Osteoblast (primary cell): ENCODE results near the gene AFAP1L2. TPM values are rescaled to one million over a fixed set of nuclear protein-coding genes. Genes with fewer than 3 reads are reported as not detected.

ENCODE experiments used
- DNase-seq: peaks from one replicate; pipeline ENCODE4 v3.0.0; 2011; ENCODE audit warnings: low spot score, mixed read lengths; ENCODE audit not compliant: insufficient read length; ENCODE audit errors: missing footprints
- H2AFZ ChIP-seq: 2 replicates; pipeline ENCODE4 v1.6.0; 2011; ENCODE audit warnings: mild to moderate bottlenecking, low read length
- H3K27ac ChIP-seq: 2 replicates; pipeline ENCODE4 v1.5.1; 2011; ENCODE audit warnings: mild to moderate bottlenecking, low read depth, low read length, moderate library complexity
- H3K27me3 ChIP-seq: 2 replicates; pipeline ENCODE4 v1.6.0; 2012; ENCODE audit warnings: mild to moderate bottlenecking, control low read depth, inconsistent platforms, low read length, moderate library complexity; ENCODE audit not compliant: insufficient read depth
- H3K36me3 ChIP-seq: 2 replicates; pipeline ENCODE4 v1.5.1; 2011; ENCODE audit warnings: mild to moderate bottlenecking, low read length, control low read depth, moderate library complexity; ENCODE audit not compliant: insufficient read depth
- H3K4me1 ChIP-seq: 2 replicates; pipeline ENCODE4 v1.5.1; 2011; ENCODE audit warnings: mild to moderate bottlenecking, low read length, control low read depth, moderate library complexity; ENCODE audit not compliant: insufficient read depth
- H3K4me2 ChIP-seq: 2 replicates; pipeline ENCODE4 v1.6.0; 2011; ENCODE audit warnings: mild to moderate bottlenecking, low read length; ENCODE audit not compliant: insufficient read depth
- H3K4me3 ChIP-seq: fragments of 200-600 bp; sonication (generic); 3 replicates; pipeline ENCODE4 v1.5.1; 2012; ENCODE audit warnings: mild to moderate bottlenecking, low read length, inconsistent platforms; ENCODE audit not compliant: insufficient read depth
- H3K79me2 ChIP-seq: 2 replicates; pipeline ENCODE4 v1.6.0; 2012; ENCODE audit warnings: mild to moderate bottlenecking, low read length, control low read depth, inconsistent platforms; ENCODE audit not compliant: insufficient read depth
- H3K9me3 ChIP-seq: 2 replicates; pipeline ENCODE4 v1.5.1; 2011; ENCODE audit warnings: low read depth, low read length, control low read depth
- H4K20me1 ChIP-seq: 2 replicates; pipeline ENCODE4 v1.6.0; 2012; ENCODE audit warnings: mild to moderate bottlenecking, low read length, control low read depth; ENCODE audit not compliant: insufficient read depth
- CTCF ChIP-seq: IDR thresholded peaks from 2 replicates; pipeline ENCODE4 v1.5.1; 2011; ENCODE audit warnings: mild to moderate bottlenecking, low read depth, low read length, moderate library complexity; ENCODE audit errors: extremely low read depth
- total RNA-seq: library from RNA; depleted of rRNA; stranded (reverse); fragments of >200 nt; gene quantifications from 2 replicates; pipeline ENCODE4 v1.2.3, GENCODE V29; 2012

AFAP1L2 gene
- total RNA-seq, 1 donor: 0.36 TPM

GRCh38 chr10:114367351-114368056, 36.8 kb downstream of the AFAP1L2 start:
- Histone ChIP-seq H3K4me1 (no peaks in the 10 kb centered on the region), H3K36me3 (no peaks in the 10 kb centered on the region), H3K4me3 (no peak overlapping the region), H3K27me3 (no peaks in the 10 kb centered on the region), H3K79me2 (no peaks in the 10 kb centered on the region), H2AFZ (no peak overlapping the region), H3K9me3 (no peaks in the 10 kb centered on the region), H3K27ac (no peak overlapping the region), H3K4me2 (no peak overlapping the region), H4K20me1 (no peaks in the 10 kb centered on the region)
- no peak for TF ChIP-seq CTCF
- no peak for DNase-seq

- H3K4me1 ChIP-seq: no peaks in the 10 kb centered on the region
- no peaks in the 10 kb centered on the region for H4K20me1 ChIP-seq
- H2AFZ ChIP-seq: no peak overlapping the region
- H3K9me3 ChIP-seq: no peaks in the 10 kb centered on the region
- no peak overlapping the region for H3K27ac ChIP-seq
- no peak overlapping the region for H3K4me2 ChIP-seq
- no peak overlapping the region for H3K4me3 ChIP-seq
- TF ChIP-seq CTCF: no peak
- no peak for DNase-seq
- no peaks in the 10 kb centered on the region for H3K79me2 ChIP-seq
- no peaks in the 10 kb centered on the region for H3K27me3 ChIP-seq
- H3K36me3 ChIP-seq: no peaks in the 10 kb centered on the region
Observed at GRCh38 chr10:114364726-114365125, 39.6 kb downstream of the AFAP1L2 start.

GRCh38 chr10:114363745-114364454, 40.4 kb downstream of the AFAP1L2 start:
- DNase-seq: no peak
- H3K9me3 ChIP-seq: no peaks in the 10 kb centered on the region
- TF ChIP-seq CTCF: no peak
- no peaks in the 10 kb centered on the region for H3K36me3 ChIP-seq
- H3K4me2 ChIP-seq: no peak overlapping the region
- H3K4me1 ChIP-seq: no peaks in the 10 kb centered on the region
- H2AFZ ChIP-seq: no peak overlapping the region
- H3K27ac ChIP-seq: no peak overlapping the region
- H4K20me1 ChIP-seq: no peaks in the 10 kb centered on the region
- no peaks in the 10 kb centered on the region for H3K27me3 ChIP-seq
- H3K4me3 ChIP-seq: no peak overlapping the region
- H3K79me2 ChIP-seq: no peaks in the 10 kb centered on the region

GRCh38 chr10:114362826-114363355, 41.4 kb downstream of the AFAP1L2 start:
- no peaks in the 10 kb centered on the region for H3K79me2 ChIP-seq

More at GRCh38 chr10:114362826-114363355, 41.4 kb downstream of the AFAP1L2 start:
- no peak overlapping the region for H3K27ac ChIP-seq
- no peak overlapping the region for H2AFZ ChIP-seq
- no peaks in the 10 kb centered on the region for H3K27me3 ChIP-seq
- no peaks in the 10 kb centered on the region for H3K36me3 ChIP-seq
- H3K4me2 ChIP-seq: no peak overlapping the region
- TF ChIP-seq CTCF: no peak
- H3K4me1 ChIP-seq: no peaks in the 10 kb centered on the region
- no peak for DNase-seq
- H3K9me3 ChIP-seq: no peaks in the 10 kb centered on the region
- H3K4me3 ChIP-seq: no peak overlapping the region
- no peaks in the 10 kb centered on the region for H4K20me1 ChIP-seq
